ENCODE data around the gene PRDM2. TPM values are rescaled to one million over a fixed set of nuclear protein-coding genes. Genes with fewer than 3 reads are reported as not detected.

The PRDM2 gene
- total RNA-seq, 1 donor = 12.7 TPM

GRCh38 chr1:13733711-13734110 is 33.7 kb downstream of the PRDM2 start:
- no peaks in the 10 kb centered on the region for H3K9me3 ChIP-seq (ENCODE audit: low read depth, low read length)
- H3K79me2 ChIP-seq (ENCODE audit: insufficient read depth, low read length) = no peaks in the 10 kb centered on the region
- H3K4me1 ChIP-seq (ENCODE audit: insufficient read depth, low read length) = peaks cover 13% of the 10 kb centered on the region
- no peak for DNase-seq (ENCODE audit: insufficient read length, low spot score, missing footprints)
- H3K4me2 ChIP-seq (ENCODE audit: insufficient read depth, low read length) = peak overlapping the region; percentile 7
- no peak overlapping the region for H2AFZ ChIP-seq (ENCODE audit: low read length)
- no peak overlapping the region for H3K27ac ChIP-seq (ENCODE audit: low read depth, low read length)
- no peaks in the 10 kb centered on the region for H4K20me1 ChIP-seq (ENCODE audit: insufficient read depth, low read length)
- H3K27me3 ChIP-seq (ENCODE audit: insufficient read depth, low read length) = no peaks in the 10 kb centered on the region
- no peak for TF ChIP-seq CTCF (IDR thresholded peaks at IDR 0.05; ENCODE audit: extremely low read depth, low read depth, low read length)
- no peaks in the 10 kb centered on the region for H3K36me3 ChIP-seq (ENCODE audit: insufficient read depth, low read length)
- H3K4me3 ChIP-seq (ENCODE audit: insufficient read depth, low read length) = no peak overlapping the region

GRCh38 chr1:13735168-13735930 is 35.4 kb downstream of the PRDM2 start:
- DNase-seq (ENCODE audit: insufficient read length, low spot score, missing footprints) = no peak
- H3K9me3 ChIP-seq (ENCODE audit: low read depth, low read length) = no peaks in the 10 kb centered on the region
- peaks cover 13% of the 10 kb centered on the region for H3K4me1 ChIP-seq (ENCODE audit: insufficient read depth, low read length)
- H3K27ac ChIP-seq (ENCODE audit: low read depth, low read length) = no peak overlapping the region
- no peak overlapping the region for H2AFZ ChIP-seq (ENCODE audit: low read length)
- no peaks in the 10 kb centered on the region for H3K36me3 ChIP-seq (ENCODE audit: insufficient read depth, low read length)
- no peak for TF ChIP-seq CTCF (IDR thresholded peaks at IDR 0.05; ENCODE audit: extremely low read depth, low read depth, low read length)
- no peaks in the 10 kb centered on the region for H4K20me1 ChIP-seq (ENCODE audit: insufficient read depth, low read length)
- H3K27me3 ChIP-seq (ENCODE audit: insufficient read depth, low read length) = no peaks in the 10 kb centered on the region
- no peak overlapping the region for H3K4me2 ChIP-seq (ENCODE audit: insufficient read depth, low read length)
- no peaks in the 10 kb centered on the region for H3K79me2 ChIP-seq (ENCODE audit: insufficient read depth, low read length)
- H3K4me3 ChIP-seq (ENCODE audit: insufficient read depth, low read length) = no peak overlapping the region

- Histone ChIP-seq H3K4me1 (ENCODE audit: insufficient read depth, low read length) (peaks cover 13% of the 10 kb centered on the region), H3K27me3 (ENCODE audit: insufficient read depth, low read length) (no peaks in the 10 kb centered on the region), H3K36me3 (ENCODE audit: insufficient read depth, low read length) (no peaks in the 10 kb centered on the region), H3K4me2 (ENCODE audit: insufficient read depth, low read length) (no peak overlapping the region), H3K9me3 (ENCODE audit: low read depth, low read length) (no peaks in the 10 kb centered on the region), H2AFZ (ENCODE audit: low read length) (no peak overlapping the region), H4K20me1 (ENCODE audit: insufficient read depth, low read length) (no peaks in the 10 kb centered on the region), H3K79me2 (ENCODE audit: insufficient read depth, low read length) (no peaks in the 10 kb centered on the region), H3K4me3 (ENCODE audit: insufficient read depth, low read length) (no peak overlapping the region), H3K27ac (ENCODE audit: low read depth, low read length) (no peak overlapping the region)
- no peak for TF ChIP-seq CTCF (IDR thresholded peaks at IDR 0.05; ENCODE audit: extremely low read depth, low read depth, low read length)
- DNase-seq (ENCODE audit: insufficient read length, low spot score, missing footprints) = no peak
Measured at GRCh38 chr1:13737398-13737797, 37.4 kb downstream of the PRDM2 start.

GRCh38 chr1:13746342-13746741 is 46.4 kb downstream of the PRDM2 start:
- Histone ChIP-seq H3K4me1 (ENCODE audit: insufficient read depth, low read length) (peaks cover 12% of the 10 kb centered on the region), H3K79me2 (ENCODE audit: insufficient read depth, low read length) (peaks cover 19% of the 10 kb centered on the region), H3K27ac (ENCODE audit: low read depth, low read length) (no peak overlapping the region), H2AFZ (ENCODE audit: low read length) (no peak overlapping the region), H3K4me3 (ENCODE audit: insufficient read depth, low read length) (no peak overlapping the region), H3K27me3 (ENCODE audit: insufficient read depth, low read length) (no peaks in the 10 kb centered on the region), H4K20me1 (ENCODE audit: insufficient read depth, low read length) (peaks cover 10% of the 10 kb centered on the region), H3K9me3 (ENCODE audit: low read depth, low read length) (no peaks in the 10 kb centered on the region), H3K36me3 (ENCODE audit: insufficient read depth, low read length) (no peaks in the 10 kb centered on the region), H3K4me2 (ENCODE audit: insufficient read depth, low read length) (no peak overlapping the region)
- no peak for TF ChIP-seq CTCF (IDR thresholded peaks at IDR 0.05; ENCODE audit: extremely low read depth, low read depth, low read length)
- DNase-seq (ENCODE audit: insufficient read length, low spot score, missing footprints) = no peak

All from osteoblast (primary cell).